Peyer's patch (tissue), 4 donors: ENCODE data around the gene BRD1.

Experiments used
- CTCF ChIP-seq, 6 experiments: fragments of 450-650 bp in 4 of 6; fragments of 200-600 bp in 2 of 6; sonication (generic) in 1 of 6; IDR thresholded peaks; one replicate each; pipeline ENCODE4 v1.5.1; 2017 to 2019; ENCODE audit warnings: antibody characterized with exemption in 6 of 6, mild to moderate bottlenecking in 3 of 6, moderate library complexity in 1 of 6
- POLR2A ChIP-seq, 2 donors: fragments of 450-650 bp; IDR thresholded peaks; one replicate each; pipeline ENCODE4 v1.5.1; 2017; ENCODE audit warnings: antibody characterized with exemption in 2 of 2, mild to moderate bottlenecking in 2 of 2, moderate library complexity in 2 of 2

GRCh38 chr22:49785841-49786471 lies 41.7 kb downstream of the BRD1 start:
- TF ChIP-seq POLR2A (IDR thresholded peaks at IDR 0.05) (no peak), CTCF (IDR thresholded peaks at IDR 0.05) (no peak)
